HG03565 (cell line): ENCODE measurements around the gene KIAA0930.
"Not testable (repeated sequence)": the region's sequence is repeated elsewhere in the genome, so short reads cannot be mapped to it uniquely, and the experiment has no call there.

Source experiments
- ATAC-seq: cut with Tn5 transposase; IDR thresholded peaks from one replicate; pipeline ENCODE4 v1.9.1; 2021; ENCODE audit warnings: mild to moderate bottlenecking, moderate library complexity; ENCODE audit not compliant: unreplicated experiment

KIAA0930 gene

GRCh38 chr22:45263463-45264269, 23.0 kb upstream of the KIAA0930 start:
- ATAC-seq: peak; percentile 55

- no peak for ATAC-seq
Measured at GRCh38 chr22:45262931-45263462, 22.3 kb upstream of the KIAA0930 start.

GRCh38 chr22:45262195-45262930, 21.7 kb upstream of the KIAA0930 start:
- no peak for ATAC-seq

GRCh38 chr22:45261407-45262088, 20.9 kb upstream of the KIAA0930 start:
- no peak for ATAC-seq

- not testable (repeated sequence) for ATAC-seq
Measured at GRCh38 chr22:45260395-45260759, 19.7 kb upstream of the KIAA0930 start.

GRCh38 chr22:45259754-45260394, 19.2 kb upstream of the KIAA0930 start:
- ATAC-seq: no peak

- ATAC-seq: not testable (repeated sequence)
Measured at GRCh38 chr22:45257941-45258340, 17.2 kb upstream of the KIAA0930 start.

GRCh38 chr22:45254789-45255278, 14.1 kb upstream of the KIAA0930 start:
- no peak for ATAC-seq

GRCh38 chr22:45254388-45254787, 13.7 kb upstream of the KIAA0930 start:
- no peak for ATAC-seq

- ATAC-seq: no peak
Measured at GRCh38 chr22:45253039-45253641, 12.4 kb upstream of the KIAA0930 start.

GRCh38 chr22:45251825-45252224, 11.1 kb upstream of the KIAA0930 start:
- ATAC-seq: no peak

- peak; percentile 70 for ATAC-seq
Measured at GRCh38 chr22:45248832-45249561, 8.3 kb upstream of the KIAA0930 start.

- no peak for ATAC-seq
Measured at GRCh38 chr22:45246060-45246985, 5.6 kb upstream of the KIAA0930 start.

- ATAC-seq: no peak
Measured at GRCh38 chr22:45244916-45245315, 4.2 kb upstream of the KIAA0930 start.

- ATAC-seq: no peak
Measured at GRCh38 chr22:45242778-45243191, 2.1 kb upstream of the KIAA0930 start.

GRCh38 chr22:45240104-45240809, 437 bp downstream of the KIAA0930 start:
- no peak for ATAC-seq

- no peak for ATAC-seq
Measured at GRCh38 chr22:45239681-45240051, 1.0 kb downstream of the KIAA0930 start.
